HG03378 (cell line): ENCODE measurements around the gene NRGN.

Experiments
- ATAC-seq: cut with Tn5 transposase; IDR thresholded peaks from one replicate; pipeline ENCODE4 v1.9.1; 2021; ENCODE audit warnings: mild to moderate bottlenecking, moderate library complexity; ENCODE audit not compliant: unreplicated experiment

NRGN gene

DNA sequence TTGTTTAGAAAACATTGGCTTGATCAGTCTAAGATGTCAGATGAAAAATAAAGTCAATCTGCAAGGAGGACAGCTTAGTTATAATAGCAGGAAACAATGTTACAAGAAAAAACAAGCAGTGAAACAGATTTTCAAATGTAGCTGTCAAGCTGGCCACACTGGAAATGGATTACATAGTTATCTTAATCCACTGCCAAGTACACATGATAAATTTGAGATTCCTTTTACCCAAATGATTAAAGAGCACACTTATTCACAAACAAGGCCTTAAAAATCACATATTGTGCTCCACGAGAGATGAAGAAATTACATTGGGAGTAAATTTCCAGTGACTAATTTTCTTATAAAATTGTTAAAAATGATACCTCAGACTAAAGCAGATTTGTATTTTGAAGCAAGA lies 39.8 kb downstream of the NRGN start:
- ATAC-seq, result no peak

DNA sequence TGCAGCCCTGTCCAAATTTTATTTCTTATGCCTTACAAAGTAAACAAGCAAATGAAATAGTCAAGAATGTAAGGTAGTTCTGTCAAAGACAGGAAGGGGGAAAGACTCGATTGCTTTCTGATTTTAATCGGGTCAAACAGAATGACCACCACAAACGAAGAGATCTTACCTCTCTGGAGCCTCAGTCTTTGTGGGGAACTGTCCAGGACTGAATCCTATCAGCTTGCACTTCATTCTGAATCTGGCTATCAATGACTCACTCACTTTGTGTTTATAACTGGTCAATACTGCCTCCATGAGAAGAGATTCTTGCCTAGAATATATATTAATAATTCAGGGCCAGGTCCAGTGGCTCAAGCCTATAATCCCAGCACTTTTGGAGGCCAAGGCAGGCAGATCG lies 43.3 kb downstream of the NRGN start:
- ATAC-seq, result no peak

DNA sequence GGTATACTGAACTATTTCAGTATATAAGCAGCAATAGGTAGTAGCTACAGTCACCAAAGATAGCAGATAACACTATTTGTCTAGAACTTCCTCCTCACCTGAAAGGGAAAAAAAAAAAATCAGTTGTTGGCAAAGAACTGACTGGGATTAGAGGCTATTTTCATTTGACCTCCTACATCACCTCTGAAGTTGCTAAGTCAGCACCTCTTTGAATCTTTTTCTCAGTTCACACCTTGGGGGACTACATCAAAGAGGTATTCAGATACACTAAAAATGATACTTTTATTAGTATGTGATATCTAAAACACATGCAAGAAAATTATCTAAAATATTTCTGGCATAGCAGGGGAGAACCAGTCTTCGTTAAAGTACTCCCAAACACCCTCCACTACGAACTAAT lies 44.3 kb downstream of the NRGN start:
- no peak for ATAC-seq

DNA sequence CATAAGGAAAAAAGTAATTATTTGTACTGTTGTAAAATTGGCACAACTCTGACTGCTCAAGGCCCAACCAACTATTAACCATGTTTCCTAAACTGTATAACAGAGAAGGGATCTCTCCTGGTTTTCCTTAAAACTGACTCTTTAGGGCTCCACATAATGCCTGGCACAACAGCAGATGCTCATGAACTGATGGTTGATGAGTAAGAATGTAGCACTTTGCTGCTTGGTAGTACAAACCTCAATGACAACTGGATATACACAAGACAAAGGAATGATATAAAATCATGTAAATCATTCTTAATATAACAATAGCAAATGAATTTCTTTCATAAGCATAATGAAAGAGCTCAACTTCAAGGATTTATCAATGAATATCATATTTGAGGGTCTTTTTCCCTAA lies 48.8 kb downstream of the NRGN start:
- no peak for ATAC-seq

DNA sequence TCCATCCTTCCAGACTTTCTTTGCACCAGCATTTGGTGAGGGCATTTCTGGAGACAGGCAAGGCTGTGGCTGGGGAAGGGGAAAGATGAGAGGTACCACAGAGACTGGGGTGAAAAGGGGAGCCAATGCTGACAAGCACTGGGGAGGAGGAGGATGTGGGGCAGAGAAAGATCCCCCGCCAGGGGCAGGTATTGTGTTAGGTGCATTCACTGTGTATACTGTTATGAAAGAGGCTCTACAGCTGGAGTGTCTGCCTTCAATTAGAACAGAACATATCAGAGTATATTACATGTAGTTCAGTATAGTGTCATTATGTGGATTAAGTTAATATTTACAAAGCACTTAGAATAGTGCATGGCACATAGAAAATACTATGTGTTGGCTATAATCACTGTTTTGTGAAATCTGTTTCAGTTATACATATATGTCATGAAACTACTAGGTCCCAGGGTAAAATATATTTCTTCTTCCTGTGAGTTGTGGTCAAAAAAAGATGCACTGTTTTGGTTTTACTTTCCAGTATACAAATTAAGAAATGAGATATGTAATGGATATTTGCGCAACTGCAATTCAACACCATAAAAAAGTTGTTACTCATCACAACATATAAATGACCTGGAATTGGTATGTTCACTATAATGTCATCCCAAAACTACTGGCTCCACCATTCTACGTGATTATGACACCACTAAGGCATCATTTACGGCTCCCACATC lies 52.0 kb downstream of the NRGN start:
- ATAC-seq, result peak; percentile 68

DNA sequence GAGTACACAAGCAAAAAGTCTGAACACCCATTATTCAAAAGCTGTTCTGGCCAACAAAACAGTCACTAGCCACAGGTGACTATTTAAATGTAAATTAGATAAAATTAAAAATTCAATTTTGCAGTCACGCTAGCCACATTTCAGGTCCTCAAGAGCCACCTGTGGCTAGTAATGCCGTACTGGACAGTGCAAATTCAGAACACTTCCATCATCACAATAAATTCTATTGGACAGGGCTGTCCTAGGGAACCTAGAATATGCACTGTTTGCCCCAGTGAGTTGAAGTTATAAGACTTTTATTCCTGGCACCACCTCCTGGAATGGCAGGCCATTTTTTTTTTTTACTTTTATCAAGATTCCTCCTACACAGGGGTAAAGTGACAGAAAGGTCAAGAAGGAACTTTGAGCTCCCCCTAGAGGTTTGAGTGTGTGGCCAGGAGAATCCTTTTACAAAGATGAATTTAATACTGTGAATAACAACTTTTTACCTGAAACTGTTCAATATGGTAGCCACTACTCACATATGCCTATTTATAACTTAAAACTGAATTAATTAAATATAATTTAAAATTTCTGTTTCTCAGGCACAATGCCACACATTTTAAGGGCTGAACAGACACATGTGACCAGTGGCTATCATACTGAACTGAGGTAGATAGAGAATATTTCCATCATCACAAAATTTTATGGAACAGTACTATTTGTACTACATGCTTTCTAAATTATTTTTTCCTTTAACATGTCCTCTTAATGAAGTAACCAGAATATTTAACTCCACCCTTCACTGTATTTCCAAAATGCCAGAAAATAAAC lies 53.9 kb downstream of the NRGN start:
- peak; percentile 55 for ATAC-seq

DNA sequence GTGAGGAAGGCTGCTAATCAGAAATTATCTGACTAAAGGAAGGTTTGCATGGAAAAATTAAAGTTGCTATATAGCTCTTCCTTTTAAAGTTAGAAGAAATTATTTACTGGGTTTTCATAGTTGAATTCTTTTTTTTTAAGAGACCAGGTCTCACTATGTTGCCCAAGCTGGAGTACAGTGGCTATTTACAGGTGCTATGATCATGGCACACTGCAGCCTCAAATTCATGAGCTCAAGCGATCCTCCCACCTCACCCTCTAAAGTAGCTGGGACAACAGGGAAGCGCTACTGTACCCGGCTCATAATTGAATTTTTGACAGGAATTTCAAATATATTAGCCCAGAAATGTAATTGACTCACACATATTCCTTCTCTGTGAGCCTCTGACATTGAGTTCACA lies 56.6 kb downstream of the NRGN start:
- ATAC-seq, result no peak
